SK-N-MC (cell line): Measurements from ENCODE around the gene CARM1.

Experiments
- EZH2 ChIP-seq: fragments of 200-600 bp; sonication (generic); IDR thresholded peaks from one replicate; pipeline ENCODE4 v1.6.1; 2017; ENCODE audit warnings: antibody characterized with exemption
- FOXP2 ChIP-seq: optimal IDR thresholded peaks from 2 replicates; pipeline ENCODE3; 2011; ENCODE audit warnings: mild to moderate bottlenecking, moderate library complexity; ENCODE audit not compliant: insufficient read depth; ENCODE audit errors: extremely low read length, control extremely low read depth
- POLR2AphosphoS5 ChIP-seq: IDR thresholded peaks from 2 replicates; pipeline ENCODE4 v1.6.1; 2012; ENCODE audit warnings: mild to moderate bottlenecking, low read depth, low read length, borderline replicate concordance

DNA sequence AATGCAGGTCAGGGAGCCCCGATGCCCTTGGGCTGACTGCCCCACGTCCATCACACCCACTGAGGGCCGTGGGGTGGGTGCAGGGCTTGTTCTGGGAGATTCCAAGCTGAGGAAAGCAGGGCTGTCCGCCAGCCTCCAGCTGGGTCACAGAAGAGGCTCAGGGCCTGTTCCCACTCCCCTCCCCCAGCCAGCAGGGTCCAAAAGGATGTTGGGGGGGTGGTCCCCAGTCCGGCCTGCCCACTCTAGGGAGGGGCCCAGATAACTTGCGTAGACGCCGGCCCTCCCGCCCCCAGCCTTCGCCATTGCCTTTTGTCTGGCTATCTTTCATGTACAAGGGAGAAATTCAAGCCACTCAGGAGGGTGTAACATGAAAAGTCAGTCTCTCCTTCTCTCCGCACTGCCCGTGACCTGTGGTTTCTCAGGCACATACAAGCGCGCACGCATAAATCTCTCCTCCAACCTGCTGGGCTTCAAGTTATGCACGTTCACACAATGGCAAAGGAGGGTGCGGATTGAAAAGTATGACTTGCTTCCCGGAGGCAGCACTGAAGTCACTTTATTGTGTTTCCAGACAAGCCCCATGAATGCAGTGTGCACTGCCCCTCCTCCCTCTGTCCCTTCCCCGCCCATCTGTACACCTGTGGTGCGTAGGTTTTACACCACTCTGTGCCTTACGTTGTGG lies 20.2 kb downstream of the CARM1 start:
- TF ChIP-seq POLR2AphosphoS5 (no peak), EZH2 (no peak), FOXP2 (no peak)
